HUDEP-2 (cell line): ENCODE results near the gene NR3C2.
"Not testable (repeated sequence)": the region's sequence is repeated elsewhere in the genome, so short reads cannot be mapped to it uniquely, and the experiment has no call there.

Source experiments
- DNase-seq, 76 experiments: peaks; one replicate each; lab custom pipeline; 2025; ENCODE audit not compliant: unreplicated experiment in 76 of 76; lab: John Stamatoyannopoulos, UW

Gene NR3C2

GRCh38 chr4:148226341-148226740, 215.9 kb downstream of the NR3C2 start:
- DNase-seq, result no peak

- no peak for DNase-seq
These were observed 216.6 kb downstream of the NR3C2 start for GRCh38 chr4:148225639-148226038.

- DNase-seq, result no peak
These were observed 217.7 kb downstream of the NR3C2 start for GRCh38 chr4:148224476-148224875.

- DNase-seq, result no peak
These were observed 219.1 kb downstream of the NR3C2 start for GRCh38 chr4:148222991-148223660.

GRCh38 chr4:148216866-148217814, 225.1 kb downstream of the NR3C2 start:
- no peak for DNase-seq

- DNase-seq, result no peak
These were observed 225.9 kb downstream of the NR3C2 start for GRCh38 chr4:148216321-148216720.

GRCh38 chr4:148215202-148215601, 227.0 kb downstream of the NR3C2 start:
- DNase-seq, result no peak

GRCh38 chr4:148214529-148215166, 227.6 kb downstream of the NR3C2 start:
- no peak for DNase-seq

GRCh38 chr4:148211533-148211932, 230.7 kb downstream of the NR3C2 start:
- no peak for DNase-seq

- no peak for DNase-seq
These were observed 231.6 kb downstream of the NR3C2 start for GRCh38 chr4:148210661-148211060.

GRCh38 chr4:148207068-148207467, 235.1 kb downstream of the NR3C2 start:
- peak in 1 of 76 experiments; percentile 14 for DNase-seq

GRCh38 chr4:148205476-148205875, 236.7 kb downstream of the NR3C2 start:
- no peak for DNase-seq

- DNase-seq, result no peak
These were observed 237.3 kb downstream of the NR3C2 start for GRCh38 chr4:148204892-148205291.

GRCh38 chr4:148204171-148204570, 238.0 kb downstream of the NR3C2 start:
- DNase-seq, result no peak

- DNase-seq, result no peak
These were observed 238.9 kb downstream of the NR3C2 start for GRCh38 chr4:148203056-148203898.

GRCh38 chr4:148200960-148201359, 241.3 kb downstream of the NR3C2 start:
- no peak for DNase-seq

GRCh38 chr4:148196164-148196563, 246.1 kb downstream of the NR3C2 start:
- no peak for DNase-seq

- no peak for DNase-seq
These were observed 249.7 kb downstream of the NR3C2 start for GRCh38 chr4:148192526-148192925.

GRCh38 chr4:148187454-148188222, 254.6 kb downstream of the NR3C2 start:
- DNase-seq, result not testable (repeated sequence)

- no peak for DNase-seq
These were observed 257.3 kb downstream of the NR3C2 start for GRCh38 chr4:148184922-148185321.
